Esophagus muscularis mucosa (tissue), 3 donors: ENCODE results near the gene CEP112.

Source experiments
- CTCF ChIP-seq, 3 experiments: fragments of 200-600 bp in 2 of 3; fragments of 450-650 bp in 1 of 3; sonication (generic) in 2 of 3; IDR thresholded peaks; one replicate each; pipeline ENCODE4 v1.5.1; 2017 to 2019; ENCODE audit warnings: antibody characterized with exemption in 3 of 3, mild to moderate bottlenecking in 2 of 3, moderate library complexity in 1 of 3
- POLR2A ChIP-seq: fragments of 450-650 bp; IDR thresholded peaks from one replicate; pipeline ENCODE4 v1.6.1; 2017; ENCODE audit warnings: antibody characterized with exemption, moderate library complexity, mild to moderate bottlenecking, low read depth

DNA sequence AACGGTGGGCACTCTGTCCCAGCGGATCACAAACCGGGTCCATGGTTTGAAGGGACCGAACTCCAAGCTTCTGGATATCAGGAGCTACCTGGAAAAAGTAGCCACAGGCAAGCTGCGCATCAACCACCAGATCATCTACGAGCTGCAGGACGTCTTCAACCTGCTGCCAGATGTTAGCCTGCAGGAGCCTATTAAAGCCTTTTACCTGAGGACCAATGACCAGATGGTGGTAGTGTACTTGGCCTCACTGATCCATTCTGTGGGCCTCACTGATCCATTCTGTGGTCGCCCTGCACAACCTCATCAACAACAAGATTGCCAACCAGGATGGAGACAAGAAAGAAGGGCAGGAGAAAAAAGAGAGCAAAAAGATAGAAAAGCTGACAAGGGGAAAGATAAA is 6.3 kb upstream of the CEP112 start:
- TF ChIP-seq CTCF (IDR thresholded peaks at IDR 0.05): no peak
- no peak for TF ChIP-seq POLR2A
